GM23248 (cell line): ENCODE measurements around the gene TPO. TPM values are rescaled to one million over a fixed set of nuclear protein-coding genes. Genes with fewer than 3 reads are reported as not detected.

Experiments used
- DNase-seq: peaks from one replicate; pipeline ENCODE4 v3.0.0-alpha.2; 2015
- H2AFZ ChIP-seq: fragments of 200-600 bp; sonication (generic); 2 replicates; pipeline ENCODE4 v1.6.1; 2016; ENCODE audit warnings: antibody characterized with exemption
- H3F3A ChIP-seq: fragments of 200-600 bp; sonication (generic); 2 replicates; pipeline ENCODE4 v1.6.1; 2016; ENCODE audit warnings: mild to moderate bottlenecking, antibody characterized with exemption, mixed run types; ENCODE audit not compliant: insufficient read depth
- H3K27ac ChIP-seq: fragments of 200-600 bp; sonication (generic); 2 replicates; pipeline ENCODE4 v1.5.1; 2016; ENCODE audit warnings: mild to moderate bottlenecking
- H3K27me3 ChIP-seq: fragments of 200-600 bp; sonication (generic); replicated peaks from 2 replicates; pipeline ENCODE4 v1.6.1; 2016; ENCODE audit warnings: mild to moderate bottlenecking; ENCODE audit not compliant: insufficient read depth
- H3K36me3 ChIP-seq: fragments of 200-600 bp; sonication (generic); 2 replicates; pipeline ENCODE4 v1.6.1; 2016; ENCODE audit warnings: low read depth, mild to moderate bottlenecking
- H3K4me1 ChIP-seq: fragments of 200-600 bp; sonication (generic); 2 replicates; pipeline ENCODE4 v1.6.1; 2016; ENCODE audit warnings: mild to moderate bottlenecking; ENCODE audit not compliant: insufficient read depth
- H3K4me2 ChIP-seq: fragments of 200-600 bp; sonication (generic); one replicate; pipeline ENCODE4 v1.6.1; 2016; ENCODE audit warnings: mild to moderate bottlenecking; ENCODE audit not compliant: unreplicated experiment
- H3K4me3 ChIP-seq: fragments of 200-600 bp; sonication (generic); 2 replicates; pipeline ENCODE4 v1.5.1; 2016; ENCODE audit warnings: mild to moderate bottlenecking
- H3K79me2 ChIP-seq: fragments of 200-600 bp; sonication (generic); 2 replicates; pipeline ENCODE4 v1.6.1; 2016; ENCODE audit warnings: mild to moderate bottlenecking; ENCODE audit not compliant: insufficient read depth
- H3K9ac ChIP-seq: fragments of 200-600 bp; sonication (generic); 2 replicates; pipeline ENCODE4 v1.6.1; 2016; ENCODE audit warnings: mild to moderate bottlenecking
- H3K9me2 ChIP-seq: fragments of 200-600 bp; sonication (generic); 2 replicates; pipeline ENCODE4 v1.6.1; 2016; ENCODE audit warnings: mixed run types, mild to moderate bottlenecking, moderate library complexity; ENCODE audit not compliant: insufficient read depth
- H3K9me3 ChIP-seq: fragments of 200-600 bp; sonication (generic); one replicate; pipeline ENCODE4 v1.6.1; 2017; ENCODE audit warnings: low read depth
- H4K20me1 ChIP-seq: fragments of 200-600 bp; sonication (generic); 2 replicates; pipeline ENCODE4 v1.6.0; 2016; ENCODE audit not compliant: insufficient read depth
- EZH2 ChIP-seq: fragments of 200-600 bp; sonication (generic); IDR thresholded peaks from 2 replicates; pipeline ENCODE4 v1.6.1; 2018; ENCODE audit warnings: antibody characterized with exemption, mild to moderate bottlenecking; ENCODE audit not compliant: insufficient read depth, poor library complexity, severe bottlenecking
- EZH2phosphoT487 ChIP-seq: fragments of 200-600 bp; sonication (generic); IDR thresholded peaks from 2 replicates; pipeline ENCODE4 v1.6.1; 2018; ENCODE audit warnings: antibody characterized with exemption, moderate library complexity, mild to moderate bottlenecking, low read depth; ENCODE audit not compliant: insufficient read depth
- WGBS, 2 experiments: methylation state at CpG; one replicate each; pipeline ENCODE4 v1.1.6; 2015 to 2017; ENCODE audit warnings: low lambda C conversion rate in 2 of 2, low coverage in 1 of 2; ENCODE audit errors: missing lambda C conversion rate in 2 of 2; 5-methylcytosine and 5-hydroxymethylcytosine counted together
- in situ Hi-C: fragments of 300-500 bp; cut with MboI; formaldehyde crosslinking; loops from 2 replicates; pipeline ENCODE4 v1.15.0; 2020
- polyA plus RNA-seq: library from polyadenylated mRNA; unstranded; fragments of >200 nt; fragmentation: Nextera tagmentation; extraction: Ambion mirVana; gene quantifications from 2 replicates; pipeline ENCODE4 v1.2.1, GENCODE V29; 2016
- total RNA-seq: library from RNA; depleted of rRNA; stranded (reverse); fragments of >200 nt; shearing (Covaris generic); gene quantifications from 2 replicates; pipeline ENCODE4 v1.2.3, GENCODE V29; 2014

TPO gene
- total and polyA plus RNA-seq, 2 experiments from 2014 or later, result not detected

GRCh38 chr2:1495676-1496358 is 82.6 kb downstream of the TPO start:
- H4K20me1 ChIP-seq, result no peaks in the 10 kb centered on the region
- no peaks in the 10 kb centered on the region for H3K9me2 ChIP-seq
- no peak overlapping the region for H3K4me2 ChIP-seq
- in situ Hi-C loops, result no loop called here
- no peaks in the 10 kb centered on the region for H3K36me3 ChIP-seq
- no peaks in the 10 kb centered on the region for H3K79me2 ChIP-seq
- TF ChIP-seq EZH2phosphoT487 (no peak), EZH2 (no peak)
- no peak overlapping the region for H3K27ac ChIP-seq
- no peaks in the 10 kb centered on the region for H3K4me1 ChIP-seq
- H3K4me3 ChIP-seq, result no peak overlapping the region
- H3F3A ChIP-seq, result no peaks in the 10 kb centered on the region
- 50 to 51% methylated on average over 21 to 22 of the region's 22 CpGs for WGBS, 2 experiments
- no peak for DNase-seq
- no peak overlapping the region for H2AFZ ChIP-seq
- H3K9me3 ChIP-seq, result no peaks in the 10 kb centered on the region
- H3K9ac ChIP-seq, result no peak overlapping the region
- H3K27me3 ChIP-seq, result peaks cover 17% of the 10 kb centered on the region; the same call in 1 of the 2 replicates

DNA sequence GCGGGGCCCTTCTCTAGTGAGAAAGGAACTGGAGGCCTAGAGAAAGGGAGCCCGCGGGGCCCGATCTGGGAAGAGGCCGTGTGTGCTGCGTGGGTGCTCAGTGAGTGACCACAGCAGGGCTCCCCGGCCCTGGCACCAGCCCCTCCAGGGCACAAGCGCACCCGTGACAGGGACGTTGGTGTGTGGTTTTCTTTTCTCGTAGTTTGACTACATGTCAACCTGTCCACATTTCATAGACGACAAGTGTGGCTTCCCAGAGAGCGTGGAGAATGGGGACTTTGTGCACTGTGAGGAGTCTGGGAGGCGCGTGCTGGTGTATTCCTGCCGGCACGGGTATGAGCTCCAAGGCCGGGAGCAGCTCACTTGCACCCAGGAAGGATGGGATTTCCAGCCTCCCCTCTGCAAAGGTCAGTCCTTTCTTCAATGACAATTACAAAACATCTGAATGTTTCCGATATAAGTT is 83.1 kb downstream of the TPO start:
- no peaks in the 10 kb centered on the region for H3F3A ChIP-seq
- TF ChIP-seq EZH2phosphoT487 (no peak), EZH2 (no peak)
- no peak overlapping the region for H3K4me3 ChIP-seq
- no peaks in the 10 kb centered on the region for H4K20me1 ChIP-seq
- H3K27ac ChIP-seq, result no peak overlapping the region
- H3K79me2 ChIP-seq, result no peaks in the 10 kb centered on the region
- no peak for DNase-seq
- no peaks in the 10 kb centered on the region for H3K36me3 ChIP-seq
- 58 to 67% methylated on average over 16 to 19 of the region's 19 CpGs for WGBS, 2 experiments
- H3K9me3 ChIP-seq, result no peaks in the 10 kb centered on the region
- H2AFZ ChIP-seq, result no peak overlapping the region
- no peak overlapping the region for H3K4me2 ChIP-seq
- H3K4me1 ChIP-seq, result no peaks in the 10 kb centered on the region
- H3K9me2 ChIP-seq, result no peaks in the 10 kb centered on the region
- H3K27me3 ChIP-seq, result peaks cover 17% of the 10 kb centered on the region; the same call in 1 of the 2 replicates
- H3K9ac ChIP-seq, result no peak overlapping the region
- in situ Hi-C loops, result no loop called here

DNA sequence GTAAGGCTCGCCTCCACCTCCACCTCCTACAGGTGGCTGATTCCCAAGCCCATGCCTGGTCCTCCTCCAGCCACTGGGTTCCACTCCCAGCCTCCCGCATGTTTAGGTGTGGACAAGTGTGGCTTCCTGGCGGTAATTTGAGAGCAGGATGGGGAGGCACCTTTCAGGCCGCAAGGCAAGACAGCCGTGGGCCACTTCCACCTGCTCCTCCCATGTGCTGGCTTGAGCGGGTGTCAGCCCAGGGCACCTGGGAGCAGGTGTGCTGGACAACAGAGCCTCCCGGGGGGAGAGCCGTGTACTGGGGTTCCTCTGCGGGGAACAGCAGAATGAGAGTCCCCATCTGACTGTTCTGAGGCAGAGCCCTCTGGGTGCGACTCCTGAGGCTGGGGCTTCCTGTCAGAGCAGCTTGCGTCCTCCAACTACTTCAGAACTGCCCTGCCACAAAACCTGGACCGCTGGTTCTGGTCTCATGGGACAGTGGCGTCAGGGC is 83.9 kb downstream of the TPO start:
- no peak overlapping the region for H3K27ac ChIP-seq
- in situ Hi-C loops, result no loop called here
- no peaks in the 10 kb centered on the region for H3K36me3 ChIP-seq
- TF ChIP-seq EZH2 (no peak), EZH2phosphoT487 (no peak)
- no peaks in the 10 kb centered on the region for H3K79me2 ChIP-seq
- H3K4me2 ChIP-seq, result no peak overlapping the region
- H3K9me2 ChIP-seq, result no peaks in the 10 kb centered on the region
- H3K4me3 ChIP-seq, result no peak overlapping the region
- no peak overlapping the region for H2AFZ ChIP-seq
- no peaks in the 10 kb centered on the region for H3K4me1 ChIP-seq
- H3K27me3 ChIP-seq, result 0 out of 2 replicates have a peak, but pooled peaks cover 10% of the 10 kb centered on the region
- no peak for DNase-seq
- no peaks in the 10 kb centered on the region for H3K9me3 ChIP-seq
- H4K20me1 ChIP-seq, result no peaks in the 10 kb centered on the region
- H3F3A ChIP-seq, result no peaks in the 10 kb centered on the region
- no peak overlapping the region for H3K9ac ChIP-seq
- WGBS, 2 experiments, result 44 to 48% methylated on average over 13 of the region's 13 CpGs

DNA sequence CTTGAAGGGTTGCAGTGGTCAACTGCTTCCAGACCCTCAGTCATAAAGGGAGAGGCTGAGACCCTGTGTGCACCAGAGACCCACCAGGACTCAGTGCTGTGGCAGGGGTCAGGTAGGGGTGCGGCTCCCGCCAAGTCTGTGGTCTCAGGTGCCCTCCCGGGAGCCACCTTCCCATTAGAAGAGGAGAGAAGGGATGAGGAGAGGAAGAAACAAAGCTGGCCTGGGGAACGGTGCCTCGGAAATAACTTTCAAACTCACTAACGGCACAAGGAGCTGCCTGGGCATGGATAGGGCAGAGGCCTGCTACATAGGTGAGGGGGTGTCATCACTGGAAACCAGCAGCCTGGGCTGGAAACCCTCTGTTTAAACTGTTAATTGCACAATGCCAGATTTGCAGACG is 84.9 kb downstream of the TPO start:
- no peak overlapping the region for H3K9ac ChIP-seq
- WGBS, 2 experiments, result 50 to 58% methylated on average over 7 of the region's 7 CpGs
- H3K27ac ChIP-seq, result no peak overlapping the region
- no peaks in the 10 kb centered on the region for H3K9me2 ChIP-seq
- no peak overlapping the region for H3K4me3 ChIP-seq
- 0 out of 2 replicates have a peak, but pooled peaks cover 10% of the 10 kb centered on the region for H3K27me3 ChIP-seq
- H3K4me1 ChIP-seq, result no peaks in the 10 kb centered on the region
- no peaks in the 10 kb centered on the region for H3K9me3 ChIP-seq
- TF ChIP-seq EZH2 (no peak), EZH2phosphoT487 (no peak)
- H4K20me1 ChIP-seq, result no peaks in the 10 kb centered on the region
- no peak overlapping the region for H2AFZ ChIP-seq
- no peaks in the 10 kb centered on the region for H3K79me2 ChIP-seq
- in situ Hi-C loops, result no loop called here
- H3F3A ChIP-seq, result no peaks in the 10 kb centered on the region
- H3K36me3 ChIP-seq, result no peaks in the 10 kb centered on the region
- DNase-seq, result no peak
- H3K4me2 ChIP-seq, result no peak overlapping the region
